HG02571 (cell line): Measurements from ENCODE around the gene SRSF2.
A peak's percentile ranks its signal among the peaks of the same experiment; 100 is the strongest.
"Not testable (repeated sequence)": the region's sequence is repeated elsewhere in the genome, so short reads cannot be mapped to it uniquely, and the experiment has no call there.

Experiments used
- ATAC-seq: cut with Tn5 transposase; IDR thresholded peaks from one replicate; pipeline ENCODE4 v1.9.1; 2021; ENCODE audit warnings: mild to moderate bottlenecking, moderate library complexity; ENCODE audit not compliant: unreplicated experiment

The SRSF2 gene

GRCh38 chr17:76739568-76740115 is 2.5 kb upstream of the SRSF2 start:
- not testable (repeated sequence) for ATAC-seq

DNA sequence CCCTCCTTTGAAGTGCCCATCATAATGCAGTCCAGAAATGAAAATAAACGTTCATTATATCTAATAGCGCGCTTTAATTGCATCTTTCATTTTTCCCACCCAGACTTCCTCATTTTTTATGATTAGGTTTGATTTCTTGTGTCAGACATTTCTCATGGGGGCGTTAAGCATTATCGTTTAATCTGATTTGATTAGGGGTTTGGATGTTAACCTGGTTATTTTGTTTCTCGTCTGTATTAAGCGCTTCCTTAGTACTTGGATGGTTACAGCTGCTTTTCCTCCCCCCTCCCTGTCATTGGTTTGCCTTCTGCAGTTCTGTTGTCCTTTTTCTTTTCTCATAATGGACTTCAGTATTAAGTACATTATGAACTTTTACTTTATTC is 1.3 kb upstream of the SRSF2 start:
- no peak for ATAC-seq

- peak; percentile 44 for ATAC-seq
Measured at GRCh38 chr17:76737676-76738467, 741 bp upstream of the SRSF2 start, which contains the start of gene MFSD11. MFSD11 (plus strand) TSS chr17:76738119; CDS start chr17:76738353, 234 bp downstream.

GRCh38 chr17:76736349-76737081 is 616 bp downstream of the SRSF2 start:
- ATAC-seq: peak; percentile 5

GRCh38 chr17:76735586-76736348 is 1.4 kb downstream of the SRSF2 start:
- no peak for ATAC-seq

- no peak for ATAC-seq
Measured at GRCh38 chr17:76735006-76735405, 2.1 kb downstream of the SRSF2 start.

DNA sequence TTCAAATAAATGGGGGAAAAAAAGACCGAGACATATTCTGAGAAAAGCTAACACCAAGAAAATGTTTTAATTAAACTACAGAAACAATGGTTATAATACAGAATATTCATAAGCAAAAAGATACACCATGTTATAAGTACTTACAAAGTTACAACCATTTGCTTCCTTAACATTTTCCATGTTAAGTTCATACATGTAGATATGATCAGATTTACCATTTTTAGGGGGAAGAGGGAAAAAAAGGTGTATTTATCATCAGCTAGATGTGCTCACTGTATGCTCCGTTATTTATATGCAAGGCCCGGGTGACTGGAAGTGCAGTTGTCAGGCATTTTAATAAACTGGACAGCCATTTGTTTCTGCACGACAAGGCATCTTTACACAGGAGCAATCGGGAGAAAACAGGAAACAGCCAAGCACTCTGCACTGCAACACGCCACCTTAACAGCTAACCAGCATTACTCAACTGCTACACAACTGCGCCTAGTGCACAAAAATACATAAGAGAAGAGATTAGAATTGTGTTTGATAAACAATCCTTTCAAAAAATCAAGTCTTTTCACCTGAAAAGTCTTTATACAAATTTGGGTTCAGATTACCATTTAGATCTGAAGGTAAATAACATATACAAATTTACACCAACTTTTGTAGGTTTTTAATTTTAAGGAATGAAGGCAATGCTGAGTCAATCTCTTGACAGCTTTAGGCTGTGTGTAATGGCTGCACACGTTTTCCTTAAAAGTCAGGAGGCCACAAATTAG is 2.9 kb downstream of the SRSF2 start:
- no peak for ATAC-seq

GRCh38 chr17:76733618-76733957 is 3.5 kb downstream of the SRSF2 start:
- ATAC-seq: no peak

DNA sequence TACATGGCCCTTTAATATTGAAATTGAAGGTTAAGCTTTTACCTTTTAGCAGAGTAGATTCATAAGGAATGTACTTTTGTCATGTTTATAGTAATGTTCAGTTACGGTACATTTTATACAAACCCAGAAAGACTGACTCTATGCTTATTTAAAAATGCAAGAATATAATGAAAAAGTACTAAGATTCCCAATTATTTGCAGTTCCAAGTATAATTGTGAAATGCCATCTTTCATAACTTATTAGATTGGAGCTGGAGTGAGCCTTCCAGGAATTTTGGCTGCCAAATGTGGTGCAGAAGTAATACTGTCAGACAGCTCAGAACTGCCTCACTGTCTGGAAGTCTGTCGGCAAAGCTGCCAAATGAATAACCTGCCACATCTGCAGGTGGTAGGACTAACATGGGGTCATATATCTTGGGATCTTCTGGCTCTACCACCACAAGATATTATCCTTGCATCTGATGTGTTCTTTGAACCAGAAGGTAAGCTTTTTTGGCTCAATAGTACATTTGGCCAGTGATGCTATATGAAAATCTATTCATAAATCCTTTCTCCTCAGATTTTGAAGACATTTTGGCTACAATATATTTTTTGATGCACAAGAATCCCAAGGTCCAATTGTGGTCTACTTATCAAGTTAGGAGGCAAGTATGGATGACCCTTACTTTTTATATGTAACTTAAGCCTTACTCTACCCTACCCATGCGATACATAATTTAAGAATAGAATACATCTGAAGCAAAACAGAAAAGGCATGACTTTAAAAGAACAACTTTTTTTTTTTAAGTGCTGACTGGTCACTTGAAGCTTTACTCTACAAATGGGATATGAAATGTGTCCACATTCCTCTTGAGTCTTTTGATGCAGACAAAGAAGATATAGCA is 4.2 kb downstream of the SRSF2 start:
- no peak for ATAC-seq

DNA sequence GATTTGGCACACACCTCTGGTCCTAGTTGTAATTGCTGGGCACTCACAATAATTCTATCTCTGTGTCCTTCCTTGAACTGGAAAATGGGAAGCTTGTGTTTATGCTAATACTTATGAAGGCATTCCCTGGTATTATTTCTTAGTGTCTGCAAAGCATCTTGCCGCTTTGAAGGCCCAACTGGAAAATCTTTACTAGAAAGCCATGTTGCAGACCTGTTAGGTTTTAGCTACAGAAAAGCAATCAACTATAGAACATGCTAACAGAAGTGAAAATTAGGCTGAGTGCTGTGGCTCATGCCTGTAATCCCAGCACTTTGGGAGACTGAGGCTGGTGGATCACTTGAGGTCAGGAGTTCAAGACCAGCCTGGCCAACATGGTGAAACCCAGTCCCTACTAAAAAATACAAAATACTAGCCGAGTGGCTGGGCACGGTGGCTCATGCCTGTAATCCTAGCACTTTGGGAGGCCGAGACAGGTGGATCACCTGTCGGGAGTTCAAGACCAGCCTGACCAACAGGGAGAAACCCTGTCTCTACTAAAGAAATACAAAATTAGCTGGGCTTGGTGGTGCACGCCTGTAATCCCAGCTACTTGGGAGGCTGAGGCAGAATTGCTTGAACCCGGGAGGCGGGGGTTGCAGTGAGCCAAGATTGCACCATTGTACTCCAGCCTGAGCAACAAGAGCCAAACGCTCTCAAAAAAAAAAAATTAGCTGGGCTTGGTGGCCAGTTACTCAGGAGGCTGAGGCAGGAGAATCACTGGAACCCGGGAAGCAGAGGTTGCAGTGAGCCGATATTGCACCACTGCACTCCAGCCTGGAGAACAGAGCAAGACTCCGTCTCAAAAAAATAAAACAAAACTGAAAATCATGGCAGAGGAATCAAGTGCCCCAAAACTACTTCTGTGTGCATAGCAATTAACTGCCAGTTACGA is 5.1 kb downstream of the SRSF2 start:
- ATAC-seq: not testable (repeated sequence)

- ATAC-seq: no peak
Measured at GRCh38 chr17:76727745-76728456, 9.2 kb downstream of the SRSF2 start.

- peak; percentile 45 for ATAC-seq
Measured at GRCh38 chr17:76726776-76727718, 10.1 kb downstream of the SRSF2 start, which contains the start of gene METTL23. METTL23 (plus strand) TSS chr17:76726839; CDS start chr17:76729711, 2,872 bp downstream.

DNA sequence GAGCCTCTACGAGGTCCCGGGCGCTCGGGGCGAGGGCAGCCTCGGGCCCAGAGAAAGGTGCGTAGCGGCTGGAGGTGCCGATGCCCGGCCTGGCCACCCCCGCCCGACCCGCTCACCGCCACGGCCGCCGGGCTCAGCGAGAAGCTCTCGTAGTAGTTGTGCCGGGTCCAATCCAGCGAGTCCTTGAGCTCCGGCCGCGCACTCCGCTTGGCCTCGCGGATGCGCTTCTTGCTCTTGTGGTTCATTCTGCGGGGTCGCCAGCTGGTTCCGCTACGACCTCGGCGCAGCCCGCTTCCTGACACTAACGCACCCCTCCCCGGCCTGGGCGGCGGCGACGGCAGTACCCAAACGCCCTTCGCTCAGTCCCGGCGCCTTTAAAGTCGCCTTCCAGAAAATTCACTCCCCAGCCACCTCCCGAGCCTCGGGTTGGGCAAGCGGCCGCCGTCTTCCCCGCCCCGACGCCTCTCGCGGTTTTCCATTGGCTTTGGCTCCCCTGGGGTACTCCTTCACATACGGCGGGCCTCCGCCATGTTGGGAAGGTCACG is 10.8 kb downstream of the SRSF2 start, which contains the start of gene JMJD6:
Gene JMJD6 (minus strand): TSS at position 376 of the 545 bp plus-strand sequence. CDS start 131 bp downstream, at position 245.
- ATAC-seq: peak; percentile 81

GRCh38 chr17:76725580-76726230 is 11.4 kb downstream of the SRSF2 start:
- peak; percentile 8 for ATAC-seq

- no peak for ATAC-seq
Measured at GRCh38 chr17:76723812-76724211, 13.3 kb downstream of the SRSF2 start.

DNA sequence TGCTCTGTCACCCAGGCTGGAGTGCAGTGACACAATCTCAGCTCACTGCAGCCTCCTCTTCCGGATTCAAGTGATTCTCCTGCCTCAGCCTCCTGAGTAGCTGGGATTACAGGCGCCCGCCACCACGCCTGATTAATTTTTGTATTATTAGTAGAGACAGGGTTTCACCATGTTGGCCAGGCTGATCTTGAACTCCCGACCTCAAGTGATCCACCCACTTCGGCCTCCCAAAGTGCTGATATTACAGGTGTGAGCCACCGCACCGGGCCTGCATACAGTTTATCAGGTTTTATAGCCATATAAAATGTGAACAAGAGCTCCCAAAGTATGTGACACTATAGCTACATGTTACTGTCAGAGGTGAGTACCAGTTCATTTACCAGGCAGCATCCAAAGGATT is 14.2 kb downstream of the SRSF2 start:
- not testable (repeated sequence) for ATAC-seq
